Activated naive CD4-positive, alpha-beta T cell treated with anti-CD3 and anti-CD28 coated beads, Interleukin-2, amount 50 U/mL, for 72 hours (primary cell): ENCODE data around the gene NXT1. TPM values are rescaled to one million over a fixed set of nuclear protein-coding genes. Genes with fewer than 3 reads are reported as not detected.
"Not testable (repeated sequence)": the region's sequence is repeated elsewhere in the genome, so short reads cannot be mapped to it uniquely, and the experiment has no call there.

Experiments
- ATAC-seq, 2 donors: fragments of 150-1000 bp; cut with Tn5 transposase; 2 replicates each; pipeline ENCODE4 v1.10.0; 2021; ENCODE audit warnings: mild to moderate bottlenecking in 2 of 2, moderate library complexity in 2 of 2
- DNase-seq, 2 donors: peaks; one replicate each; pipeline ENCODE4 v3.0.0; 2021 to 2022; ENCODE audit warnings: low spot score in 2 of 2
- H3K27ac Mint-ChIP-seq, 2 donors: one replicate each; pipeline ENCODE4 v1.8.0; 2022; ENCODE audit warnings: mild to moderate bottlenecking in 2 of 2, mixed read lengths in 2 of 2
- H3K36me3 Mint-ChIP-seq, 2 donors: one replicate each; pipeline ENCODE4 v1.8.0; 2022; ENCODE audit warnings: mixed read lengths in 2 of 2
- H3K9me3 Mint-ChIP-seq, 2 donors: one replicate each; pipeline ENCODE4 v1.8.0; 2022; ENCODE audit warnings: mixed read lengths in 2 of 2
- total RNA-seq, 2 donors: library from RNA; stranded (reverse); gene quantifications; one replicate each; pipeline ENCODE4 v1.2.3, GENCODE V29; 2022

The NXT1 gene
- total RNA-seq, 2 donors from 2014 or later, result 37.0 to 45.9 TPM

DNA sequence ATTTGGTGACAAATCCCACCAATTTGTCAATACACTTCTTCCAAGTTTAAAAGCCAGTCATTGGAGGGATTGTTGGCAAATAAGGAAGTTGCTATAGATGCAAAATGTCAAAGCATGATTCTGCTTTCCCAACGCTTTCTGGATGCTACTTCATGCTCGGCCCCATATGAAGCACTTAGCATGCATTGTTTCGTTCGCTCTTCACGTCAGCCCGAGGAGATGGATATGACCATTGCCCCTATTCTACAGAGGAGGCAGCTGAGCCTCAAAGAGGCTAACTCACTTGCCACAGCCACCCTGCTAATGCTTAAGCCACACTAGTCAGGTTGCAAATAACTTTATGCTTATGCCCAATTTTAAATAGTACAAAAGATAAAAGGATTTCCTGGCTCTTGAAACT lies 2.8 kb upstream of the NXT1 start:
- Mint-ChIP-seq H3K36me3 (peaks cover 6 to 14% of the 10 kb centered on the region in 2 donors), H3K9me3 (no peaks in the 10 kb centered on the region), H3K27ac (peak overlapping the region in 1 of 2 donors; percentile 100)
- ATAC-seq (no peak), DNase-seq (no peak)

DNA sequence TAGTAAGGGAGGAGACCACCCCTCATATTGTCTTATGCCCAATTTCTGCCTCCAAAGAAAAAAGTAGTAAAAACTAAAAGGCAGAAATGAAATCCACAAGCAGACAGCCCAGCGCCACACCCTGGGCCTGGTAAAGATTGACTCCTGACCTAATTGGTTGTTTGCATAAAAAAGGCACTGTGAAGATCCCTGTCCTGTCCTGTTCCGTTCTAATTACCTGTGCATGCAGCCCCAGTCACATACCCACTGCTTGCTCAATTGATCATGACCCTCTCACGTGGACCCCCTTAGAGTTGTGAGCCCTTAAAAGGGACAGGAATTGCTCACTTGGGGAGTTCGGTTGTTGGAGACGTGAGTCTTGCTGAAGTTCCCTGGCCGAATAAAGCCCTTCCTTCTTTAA lies 2.1 kb upstream of the NXT1 start:
- H3K36me3 Mint-ChIP-seq, result peaks cover 6 to 14% of the 10 kb centered on the region in 2 donors
- not testable (repeated sequence) for ATAC-seq, H3K9me3 Mint-ChIP-seq, DNase-seq
- H3K27ac Mint-ChIP-seq, result peak overlapping the region; percentile 74 to 100

DNA sequence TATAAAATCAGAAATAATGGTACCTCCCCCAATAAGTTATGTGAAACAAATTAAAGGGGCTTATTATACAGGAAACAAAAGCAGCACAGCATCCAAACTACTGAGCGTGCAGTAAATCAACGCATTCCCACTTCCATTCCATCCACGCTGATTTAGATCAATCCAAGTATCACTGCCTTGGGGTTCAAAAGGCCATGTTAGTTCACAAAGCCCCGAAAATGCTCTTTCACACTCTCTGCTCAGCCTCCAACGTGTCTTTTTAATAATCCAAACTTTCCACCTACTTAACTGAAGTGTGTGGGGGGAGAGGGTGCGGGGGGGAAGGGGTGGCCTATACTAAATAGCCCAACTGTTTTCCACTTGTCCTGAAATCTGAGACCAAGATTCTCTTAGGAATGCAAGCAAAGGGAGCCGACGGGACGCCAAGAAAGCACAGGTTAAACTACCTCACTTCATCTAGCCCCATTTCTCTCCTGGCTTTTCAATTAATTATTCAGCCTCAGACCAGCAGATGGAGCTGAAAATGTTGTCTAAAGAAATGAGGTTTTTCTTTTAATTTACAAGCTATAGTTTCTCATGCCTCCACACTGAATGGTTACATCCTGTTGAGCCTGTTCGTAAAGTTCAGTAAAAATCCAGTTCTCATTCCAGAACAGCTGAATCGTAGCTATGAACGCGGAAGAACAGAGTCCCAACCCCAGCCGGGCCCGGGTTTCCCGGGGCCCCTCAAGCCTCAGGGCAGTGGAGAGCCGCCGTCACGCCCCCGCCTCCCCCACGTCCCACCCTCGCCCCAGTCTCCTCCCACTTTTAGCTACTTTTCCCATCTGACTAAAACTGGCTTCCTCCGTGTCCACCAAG lies 1.0 kb upstream of the NXT1 start:
- Mint-ChIP-seq H3K36me3 (peaks cover 6 to 14% of the 10 kb centered on the region in 2 donors), H3K27ac (peak overlapping the region; percentile 100), H3K9me3 (no peaks in the 10 kb centered on the region)
- DNase-seq, result no peak
- peak in 1 of 2 donors; percentile 54 for ATAC-seq

DNA sequence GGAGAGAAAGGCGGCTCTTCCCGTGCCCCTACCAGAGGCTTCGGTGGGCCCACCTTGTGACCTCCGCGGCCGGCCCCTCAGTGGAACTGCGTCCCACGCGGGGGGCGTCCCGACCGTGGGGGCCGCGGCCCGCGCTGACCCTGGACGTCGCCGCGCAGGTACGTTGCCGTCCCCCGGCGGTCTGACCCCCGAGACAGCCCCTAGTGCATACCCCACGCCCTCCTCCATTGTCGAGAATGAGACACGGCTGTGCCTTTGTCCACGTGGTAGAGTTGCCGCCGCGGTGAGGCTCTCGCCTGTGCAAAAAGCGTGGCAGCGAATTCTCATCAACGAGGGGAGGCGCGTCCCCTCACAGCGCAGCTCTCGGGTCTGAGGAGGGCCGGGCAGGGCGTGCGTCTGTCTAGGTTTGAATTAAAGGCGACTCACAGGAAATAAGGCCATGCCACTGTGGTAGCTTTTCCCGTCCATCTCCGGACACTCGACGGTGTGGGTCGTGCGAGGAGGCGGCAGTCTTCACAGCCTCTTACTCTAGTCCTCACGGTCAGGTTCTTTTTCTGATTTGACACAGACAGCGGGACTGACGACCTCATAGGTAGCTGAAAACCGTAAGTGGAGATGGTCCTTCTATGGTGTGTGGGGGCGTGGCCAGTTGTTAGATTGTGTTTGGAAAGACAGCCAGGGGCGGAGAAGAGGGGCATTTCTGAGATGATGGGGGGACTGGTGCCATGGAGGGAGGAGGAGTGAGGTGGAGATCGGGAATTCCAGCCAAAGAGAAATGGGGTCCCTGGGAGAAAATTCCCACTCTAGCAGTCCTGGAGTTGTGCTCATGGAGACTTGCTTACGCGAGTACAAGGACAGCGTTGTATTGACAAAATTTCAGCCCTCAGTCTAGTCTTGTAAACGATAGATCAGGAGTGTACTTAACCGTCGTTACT lies 580 bp downstream of the NXT1 start:
- DNase-seq, result peak; percentile 64 to 68

GRCh38 chr20:23356203-23356602 lies 5.6 kb downstream of the NXT1 start:
- DNase-seq, result no peak
- H3K9me3 Mint-ChIP-seq, result no peaks in the 10 kb centered on the region
- ATAC-seq, result no peak
- H3K27ac Mint-ChIP-seq, result no peak overlapping the region
- H3K36me3 Mint-ChIP-seq, result peaks cover 5% of the 10 kb centered on the region in 2 donors

More for the DNA sequence above, 580 bp downstream of the NXT1 start:
- H3K9me3 Mint-ChIP-seq, result no peaks in the 10 kb centered on the region
- H3K27ac Mint-ChIP-seq, result peak overlapping the region; percentile 97 to 100
- H3K36me3 Mint-ChIP-seq, result peaks cover 6 to 14% of the 10 kb centered on the region in 2 donors
- peak; percentile 46 to 51 for ATAC-seq

- H3K27ac Mint-ChIP-seq, result peak overlapping the region; percentile 94
Observed at GRCh38 chr20:23357767-23358562, 7.4 kb downstream of the NXT1 start.

GRCh38 chr20:23358563-23358906 lies 7.9 kb downstream of the NXT1 start:
- ATAC-seq (no peak), DNase-seq (no peak)
- Mint-ChIP-seq H3K9me3 (no peaks in the 10 kb centered on the region), H3K36me3 (peaks cover 0 to 13% of the 10 kb centered on the region in 2 donors), H3K27ac (peak overlapping the region; percentile 82 to 94)

More at GRCh38 chr20:23357767-23358562, 7.4 kb downstream of the NXT1 start:
- Mint-ChIP-seq H3K9me3 (no peaks in the 10 kb centered on the region), H3K36me3 (peaks cover 0 to 8% of the 10 kb centered on the region in 2 donors)
- DNase-seq (peak; percentile 99 to 100), ATAC-seq (peak; percentile 81 to 85)

- peaks cover 0 to 14% of the 10 kb centered on the region in 2 donors for H3K36me3 Mint-ChIP-seq
- no peaks in the 10 kb centered on the region for H3K9me3 Mint-ChIP-seq
- peak overlapping the region in 1 of 2 donors; percentile 94 for H3K27ac Mint-ChIP-seq
- DNase-seq (no peak), ATAC-seq (no peak)
Observed at GRCh38 chr20:23358923-23359593, 8.5 kb downstream of the NXT1 start.

DNA sequence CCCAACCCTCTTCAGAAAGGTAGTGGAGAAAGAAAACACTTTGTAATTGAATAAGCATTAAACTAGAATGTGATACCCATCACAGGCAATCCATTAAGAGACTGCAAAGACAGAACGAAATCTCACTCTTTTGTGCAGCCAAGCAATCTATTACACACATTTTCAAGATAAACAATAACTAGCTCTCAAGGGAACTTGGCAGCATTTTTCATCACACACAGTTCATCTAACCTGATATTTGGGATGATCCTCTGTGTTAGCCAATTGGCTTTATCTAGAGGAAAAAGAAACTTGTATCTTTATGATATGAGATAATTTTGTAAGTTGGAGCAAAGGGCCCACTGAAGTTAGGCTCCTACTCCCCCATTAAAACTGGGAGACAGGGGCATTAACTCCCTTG lies 9.9 kb downstream of the NXT1 start:
- Mint-ChIP-seq H3K27ac (peak overlapping the region; percentile 93 to 98), H3K9me3 (no peaks in the 10 kb centered on the region), H3K36me3 (peaks cover 12 to 27% of the 10 kb centered on the region in 2 donors)
- ATAC-seq, result no peak
- no peak for DNase-seq

GRCh38 chr20:23361119-23361475 lies 10.5 kb downstream of the NXT1 start:
- Mint-ChIP-seq H3K27ac (peak overlapping the region; percentile 93 to 98), H3K36me3 (peaks cover 16 to 27% of the 10 kb centered on the region in 2 donors), H3K9me3 (no peaks in the 10 kb centered on the region)
- ATAC-seq (no peak), DNase-seq (no peak)

DNA sequence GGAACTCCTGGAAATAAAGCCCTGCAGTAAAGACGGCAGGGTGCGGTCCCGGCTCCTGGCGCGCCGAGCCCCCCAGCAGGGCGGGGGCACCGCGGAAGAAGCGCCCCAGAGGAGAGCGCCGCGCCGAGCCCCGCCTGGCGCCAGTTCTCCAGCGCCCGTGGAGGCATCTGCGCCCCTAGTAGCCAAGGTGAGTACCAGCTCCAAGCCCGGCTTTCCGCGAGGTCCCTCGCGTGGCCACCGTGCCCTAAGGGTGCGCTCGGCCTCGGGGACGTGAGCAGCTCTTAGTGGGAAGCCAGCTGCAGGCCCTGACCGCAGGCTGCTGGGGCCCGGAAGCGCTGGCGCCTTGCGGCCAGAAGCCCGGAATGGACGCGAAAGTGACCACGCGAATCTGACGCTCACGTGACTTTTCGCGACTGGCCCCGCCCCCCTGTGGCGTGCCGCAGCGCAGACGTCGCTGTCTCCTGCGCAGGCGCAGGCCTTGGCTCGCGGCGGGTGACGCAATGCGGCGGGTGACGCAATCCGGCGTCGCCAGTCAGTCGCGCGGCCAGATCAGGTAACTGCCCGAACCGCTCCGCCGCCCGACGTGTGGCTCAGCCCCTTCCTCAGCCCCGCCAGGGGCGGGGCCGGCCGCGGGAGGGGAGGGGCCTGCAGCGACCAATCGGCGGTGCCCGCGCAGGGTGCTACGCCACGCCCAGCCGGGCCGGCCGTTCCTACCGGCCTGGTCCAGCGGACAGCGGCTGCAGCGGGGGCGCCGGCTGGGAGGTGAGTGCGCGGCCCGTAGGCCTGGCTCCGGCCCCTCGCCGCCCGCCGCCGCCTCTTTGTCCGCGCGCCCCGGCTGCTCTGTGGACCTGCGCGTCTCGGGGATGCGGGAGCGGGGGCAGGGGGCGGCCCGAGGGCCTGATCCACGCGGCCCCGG lies 11.1 kb downstream of the NXT1 start, which contains the start of gene GZF1:
TSS of gene GZF1 (plus strand) at position 707 of the 916 bp plus-strand sequence. CDS start 2,202 bp downstream, outside the sequence.
- no peaks in the 10 kb centered on the region for H3K9me3 Mint-ChIP-seq
- peak within 1 kb of the TSS; percentile 97 to 98 for H3K27ac Mint-ChIP-seq
- DNase-seq (peak; percentile 97 to 99), ATAC-seq (peak; percentile 78 to 81)
- peaks cover 18 to 27% of the 10 kb centered on the region in 2 donors for H3K36me3 Mint-ChIP-seq

GRCh38 chr20:23362392-23363256 lies 12.0 kb downstream of the NXT1 start:
- DNase-seq, result peak in 1 of 2 donors; percentile 61
- Mint-ChIP-seq H3K9me3 (no peaks in the 10 kb centered on the region), H3K27ac (peak overlapping the region; percentile 97 to 98), H3K36me3 (peaks cover 18 to 27% of the 10 kb centered on the region in 2 donors)
- no peak for ATAC-seq

GRCh38 chr20:23363257-23363649 lies 12.7 kb downstream of the NXT1 start:
- no peak for ATAC-seq
- Mint-ChIP-seq H3K36me3 (peaks cover 18 to 27% of the 10 kb centered on the region in 2 donors), H3K27ac (peak overlapping the region in 1 of 2 donors; percentile 98)

More at GRCh38 chr20:23363257-23363649, 12.7 kb downstream of the NXT1 start:
- DNase-seq, result no peak
- H3K9me3 Mint-ChIP-seq, result no peaks in the 10 kb centered on the region
